A549 (cell line): ENCODE measurements around the gene HDAC7.

Source experiments
- CTCF ChIP-seq: fragments of >200 bp; sonication (Bioruptor Twin); formaldehyde crosslinking; IDR thresholded peaks from 3 replicates; pipeline ENCODE4 v1.5.1; 2016
- HOXB5 ChIP-seq: fragments of 250-450 bp; sonication (Bioruptor Pico); IDR thresholded peaks from 2 replicates; pipeline ENCODE4 v1.5.0; 2020; ENCODE audit warnings: mild to moderate bottlenecking, moderate library complexity
- JUN ChIP-seq, 2 experiments: fragments of >200 bp; sonication (Bioruptor Twin); formaldehyde crosslinking; IDR thresholded peaks; 2 replicates in 1 of 2; 3 replicates in 1 of 2; pipeline ENCODE4 v1.6.1; 2016 to 2017
- KDM1A ChIP-seq: fragments of 200-600 bp; sonication (generic); IDR thresholded peaks from 2 replicates; pipeline ENCODE4 v1.6.1; 2016; ENCODE audit warnings: low read depth, mild to moderate bottlenecking
- KDM5A ChIP-seq: fragments of 200-600 bp; sonication (generic); IDR thresholded peaks from 2 replicates; pipeline ENCODE4 v1.6.1; 2016; ENCODE audit warnings: antibody characterized with exemption, mild to moderate bottlenecking
- POLR2A ChIP-seq: IDR thresholded peaks from 2 replicates; pipeline ENCODE4 v1.6.1; 2012; ENCODE audit warnings: mild to moderate bottlenecking, low read length
- RFX5 ChIP-seq: fragments of 450-650 bp; IDR thresholded peaks from 2 replicates; pipeline ENCODE4 v1.7.1; 2014; ENCODE audit warnings: antibody characterized with exemption, mild to moderate bottlenecking, moderate library complexity
- SMC3 ChIP-seq: fragments of >200 bp; sonication (Bioruptor Twin); formaldehyde crosslinking; IDR thresholded peaks from 3 replicates; pipeline ENCODE4 v1.6.1; 2018; ENCODE audit warnings: inconsistent platforms
- ZC3H11A ChIP-seq: fragments of 450-650 bp; IDR thresholded peaks from 2 replicates; pipeline ENCODE4 v1.6.1; 2014; ENCODE audit warnings: antibody characterized with exemption, mild to moderate bottlenecking
- TF ChIP-seq, protein P1 (sequence below): IDR thresholded peaks from 2 replicates; pipeline ENCODE4 v1.6.1; 2012

DNA sequence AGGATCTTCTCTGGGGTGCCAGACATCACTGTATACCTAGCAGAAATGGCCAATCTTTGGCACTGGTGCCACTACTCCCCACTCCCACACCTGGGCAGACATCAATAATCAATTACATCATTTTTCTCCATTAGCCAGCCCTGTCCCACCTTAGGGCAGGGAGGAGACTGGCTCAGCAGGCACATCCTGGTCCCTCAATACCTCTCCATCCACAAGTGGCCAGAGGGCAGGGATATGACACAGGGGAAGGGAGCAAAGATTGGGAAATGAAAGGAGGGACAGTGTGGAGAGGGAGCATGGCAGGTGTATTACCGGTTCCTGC lies 71.2 kb downstream of the HDAC7 start:
- TF ChIP-seq CTCF (no peak), RFX5 (no peak), KDM1A (no peak), JUN (IDR thresholded peaks at IDR 0.05) (no peak), POLR2A (no peak), HOXB5 (CRISPR knock-in tag) (no peak), KDM5A (no peak), SMC3 (no peak), ZC3H11A (no peak)
- TF ChIP-seq, protein P1, sequence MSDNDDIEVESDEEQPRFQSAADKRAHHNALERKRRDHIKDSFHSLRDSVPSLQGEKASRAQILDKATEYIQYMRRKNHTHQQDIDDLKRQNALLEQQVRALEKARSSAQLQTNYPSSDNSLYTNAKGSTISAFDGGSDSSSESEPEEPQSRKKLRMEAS = no peak
